H9 (cell line): ENCODE results near the gene GSTT2B. TPM values are rescaled to one million over a fixed set of nuclear protein-coding genes. Genes with fewer than 3 reads are reported as not detected.

Experiments
- DNase-seq: peaks from one replicate; pipeline ENCODE4 v3.0.0-alpha.2; 2017
- H2AFZ ChIP-seq: one replicate; pipeline ENCODE4 v1.6.1; 2013; ENCODE audit warnings: mild to moderate bottlenecking, low read length, control low read depth, moderate library complexity
- H2AK5ac ChIP-seq: 2 replicates; pipeline ENCODE4 v1.6.1; 2013; ENCODE audit warnings: low read length, control low read depth, mixed read lengths; ENCODE audit not compliant: insufficient read length
- H2BK120ac ChIP-seq: one replicate; pipeline ENCODE4 v1.6.1; 2013; ENCODE audit warnings: low read depth, mild to moderate bottlenecking, low read length, control low read depth, inconsistent platforms; ENCODE audit not compliant: poor library complexity, severe bottlenecking
- H2BK12ac ChIP-seq: 2 replicates; pipeline ENCODE4 v1.6.1; 2013; ENCODE audit warnings: low read length, control low read depth, mixed read lengths, low read depth; ENCODE audit not compliant: insufficient read length
- H2BK15ac ChIP-seq: 2 replicates; pipeline ENCODE4 v1.6.1; 2013; ENCODE audit warnings: low read depth, low read length, control low read depth
- H2BK20ac ChIP-seq: one replicate; pipeline ENCODE4 v1.6.1; 2013; ENCODE audit warnings: low read depth, mild to moderate bottlenecking, low read length, control low read depth, inconsistent platforms; ENCODE audit not compliant: poor library complexity, severe bottlenecking
- H2BK5ac ChIP-seq: 2 replicates; pipeline ENCODE4 v1.6.1; 2013; ENCODE audit warnings: low read length, control low read depth, mixed read lengths; ENCODE audit not compliant: insufficient read length
- H3K14ac ChIP-seq: 2 replicates; pipeline ENCODE4 v1.6.1; 2013; ENCODE audit warnings: low read length, control low read depth; ENCODE audit not compliant: insufficient read depth
- H3K18ac ChIP-seq: 2 replicates; pipeline ENCODE4 v1.6.1; 2013; ENCODE audit warnings: low read depth, mild to moderate bottlenecking, mixed read lengths, low read length, control low read depth; ENCODE audit not compliant: insufficient read length
- H3K23ac ChIP-seq: 2 replicates; pipeline ENCODE4 v1.6.1; 2013; ENCODE audit warnings: low read length, control low read depth, mixed read lengths, low read depth; ENCODE audit not compliant: insufficient read length
- H3K23me2 ChIP-seq: 2 replicates; pipeline ENCODE4 v1.6.1; 2013; ENCODE audit warnings: low read depth, mild to moderate bottlenecking, mixed read lengths, low read length, control low read depth; ENCODE audit not compliant: insufficient read length, poor library complexity, severe bottlenecking
- H3K27ac ChIP-seq: 2 replicates; pipeline ENCODE4 v1.5.1; 2013; ENCODE audit warnings: low read length, control low read depth, mixed read lengths, low read depth; ENCODE audit not compliant: insufficient read length
- H3K27me3 ChIP-seq: 2 replicates; pipeline ENCODE4 v1.6.1; 2013; ENCODE audit warnings: low read length, control low read depth, inconsistent platforms; ENCODE audit not compliant: insufficient read depth
- H3K4ac ChIP-seq: 2 replicates; pipeline ENCODE4 v1.6.1; 2013; ENCODE audit warnings: low read depth, mild to moderate bottlenecking, control low read depth, inconsistent platforms, low read length, moderate library complexity
- H3K4me1 ChIP-seq: 2 replicates; pipeline ENCODE4 v1.6.1; 2013; ENCODE audit warnings: low read length, control low read depth, inconsistent platforms; ENCODE audit not compliant: insufficient read depth
- H3K4me2 ChIP-seq: 2 replicates; pipeline ENCODE4 v1.6.1; 2013; ENCODE audit warnings: low read length, control low read depth, mixed read lengths; ENCODE audit not compliant: insufficient read length, insufficient read depth
- H3K56ac ChIP-seq: 2 replicates; pipeline ENCODE4 v1.6.1; 2013; ENCODE audit warnings: low read depth, mild to moderate bottlenecking, mixed read lengths, low read length, control low read depth; ENCODE audit not compliant: insufficient read length
- H3K79me1 ChIP-seq: 2 replicates; pipeline ENCODE4 v1.6.1; 2013; ENCODE audit warnings: low read depth, mild to moderate bottlenecking, moderate library complexity, low read length, control low read depth, inconsistent platforms; ENCODE audit not compliant: insufficient read depth, poor library complexity, severe bottlenecking
- H3K79me2 ChIP-seq: 2 replicates; pipeline ENCODE4 v1.6.1; 2013; ENCODE audit warnings: low read length, control low read depth, inconsistent platforms; ENCODE audit not compliant: insufficient read depth
- H3K9ac ChIP-seq: 2 replicates; pipeline ENCODE4 v1.6.1; 2013; ENCODE audit warnings: low read length, control low read depth, mixed read lengths; ENCODE audit not compliant: insufficient read length; ENCODE audit errors: extremely low read depth
- H3K9me3 ChIP-seq: one replicate; pipeline ENCODE4 v1.6.1; 2013; ENCODE audit warnings: low read depth, low read length, inconsistent platforms; ENCODE audit not compliant: control insufficient read depth
- H3T11ph ChIP-seq: one replicate; pipeline ENCODE4 v1.6.1; 2013; ENCODE audit warnings: mild to moderate bottlenecking, low read length, control low read depth, inconsistent platforms
- H4K20me1 ChIP-seq: one replicate; pipeline ENCODE4 v1.6.1; 2013; ENCODE audit not compliant: control insufficient read depth, insufficient read length, insufficient read depth
- H4K5ac ChIP-seq: 2 replicates; pipeline ENCODE4 v1.6.1; 2013; ENCODE audit warnings: low read depth, mild to moderate bottlenecking, mixed read lengths, low read length, control low read depth; ENCODE audit not compliant: insufficient read length
- H4K8ac ChIP-seq: replicated peaks from 2 replicates; pipeline ENCODE4 v1.6.1; 2013; ENCODE audit warnings: low read length, control low read depth, mixed read lengths, low read depth; ENCODE audit not compliant: insufficient read length
- H4K91ac ChIP-seq: 2 replicates; pipeline ENCODE4 v1.6.1; 2013; ENCODE audit warnings: low read depth, mild to moderate bottlenecking, moderate library complexity, mixed read lengths, low read length, control low read depth; ENCODE audit not compliant: insufficient read length
- H3K27ac Mint-ChIP-seq, 3 experiments: 2 replicates in 2 of 3; 3 replicates in 1 of 3; pipeline ENCODE4 v1.8.0; 2020 to 2021; ENCODE audit warnings: mixed read lengths in 3 of 3, mild to moderate bottlenecking in 1 of 3, moderate library complexity in 1 of 3
- H3K27me3 Mint-ChIP-seq: 2 replicates; pipeline ENCODE4 v1.8.0; 2021; ENCODE audit warnings: low read depth, mild to moderate bottlenecking, moderate library complexity, mixed read lengths
- H3K36me3 Mint-ChIP-seq, 3 experiments: 2 replicates in 2 of 3; 3 replicates in 1 of 3; pipeline ENCODE4 v1.8.0; 2020 to 2021; ENCODE audit warnings: low read depth in 3 of 3, mixed read lengths in 3 of 3; ENCODE audit not compliant: insufficient read depth in 1 of 3
- H3K4me1 Mint-ChIP-seq, 2 experiments: 2 replicates each; pipeline ENCODE4 v1.8.0; 2020; ENCODE audit warnings: mixed read lengths in 2 of 2
- H3K4me3 Mint-ChIP-seq, 2 experiments: 2 replicates in 1 of 2; 3 replicates in 1 of 2; pipeline ENCODE4 v1.8.0; 2020 to 2021; ENCODE audit warnings: mild to moderate bottlenecking in 2 of 2, mixed read lengths in 2 of 2, moderate library complexity in 1 of 2
- H3K9me3 Mint-ChIP-seq, 2 experiments: 2 replicates in 1 of 2; 3 replicates in 1 of 2; pipeline ENCODE4 v1.8.0; 2020; ENCODE audit warnings: mild to moderate bottlenecking in 2 of 2, mixed read lengths in 2 of 2, moderate library complexity in 1 of 2
- WGBS: extraction: QIAGEN DNeasy Blood & Tissue Kit; methylation state at CpG from one replicate; pipeline ENCODE4 v1.1.7; 2013; ENCODE audit warnings: missing lambda C conversion rate, low lambda C conversion rate, mixed read lengths; ENCODE audit not compliant: insufficient read length; ENCODE audit errors: extremely low coverage; 5-methylcytosine and 5-hydroxymethylcytosine counted together
- total RNA-seq: library from RNA; stranded (reverse); gene quantifications from 2 replicates; pipeline ENCODE4 v1.2.1, GENCODE V29; 2021
- TF ChIP-seq, protein P1 (sequence below): fragments of 200-600 bp; sonication (generic); conservative IDR thresholded peaks from 3 replicates; pipeline ENCODE4 v1.8.0; 2021; ENCODE audit warnings: antibody characterized with exemption, mild to moderate bottlenecking

GSTT2B gene
- total RNA-seq, 1 experiment from 2014 or later = 4.5 TPM

DNA sequence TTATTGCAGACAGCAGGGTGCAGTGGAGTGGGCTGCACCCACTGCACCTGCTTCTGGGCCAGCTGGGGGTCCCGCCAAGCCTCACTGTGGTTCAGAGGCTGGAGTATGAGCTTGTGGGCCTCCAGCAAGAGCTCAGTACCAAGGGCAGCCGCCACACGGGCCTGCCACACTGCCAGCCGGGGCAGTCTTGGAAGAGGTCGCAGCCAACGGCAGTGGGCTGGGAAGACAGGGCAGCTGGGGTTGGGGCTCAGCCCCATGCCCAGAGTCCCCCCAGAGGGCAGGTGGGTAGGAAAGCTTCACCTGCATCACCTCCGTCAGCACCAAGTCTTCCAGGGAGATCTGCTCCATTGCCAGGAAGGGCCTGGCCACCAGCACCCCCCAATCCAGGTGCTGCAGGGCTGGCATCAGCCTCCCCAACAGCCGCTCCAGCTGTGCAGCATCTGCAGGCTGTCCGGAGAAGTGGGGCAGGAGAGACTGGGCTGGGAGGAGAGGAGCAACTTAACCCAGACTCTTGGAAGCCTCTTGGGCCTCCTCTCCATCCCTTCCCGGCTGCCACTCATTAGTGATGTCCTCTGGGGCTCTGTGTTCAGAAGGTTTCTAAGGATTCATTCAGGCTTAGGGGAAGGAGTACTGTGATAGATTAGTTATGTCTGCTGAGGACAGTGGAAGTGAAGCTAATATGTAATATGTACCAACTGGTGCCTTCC lies 45.4 kb upstream of the GSTT2B start:
- Histone ChIP-seq H3K9ac (no peak overlapping the region), H3K56ac (no peak overlapping the region), H2BK20ac (no peak overlapping the region), H3K4me1 (peaks cover 1% of the 10 kb centered on the region; the same call in 1 of the 2 replicates), H2BK15ac (no peak overlapping the region), H3K18ac (no peak overlapping the region), H3K79me1 (no peaks in the 10 kb centered on the region), H3K9me3 (no peaks in the 10 kb centered on the region), H2BK5ac (no peak overlapping the region), H2AFZ (no peak overlapping the region), H2BK120ac (no peak overlapping the region), H3T11ph (no peak overlapping the region), H3K27me3 (no peaks in the 10 kb centered on the region; the same call in 1 of the 2 replicates), H4K5ac (no peak overlapping the region), H4K8ac (no peak overlapping the region), H3K23ac (no peak overlapping the region), H3K14ac (no peak overlapping the region; the same call in 1 of the 2 replicates), H3K4me2 (no peak overlapping the region), H3K79me2 (no peaks in the 10 kb centered on the region), H3K23me2 (no peaks in the 10 kb centered on the region), H4K20me1 (peaks cover 2% of the 10 kb centered on the region), H2AK5ac (no peak overlapping the region), H3K4ac (no peak overlapping the region), H4K91ac (no peak overlapping the region), H3K27ac (no peak overlapping the region), H2BK12ac (no peak overlapping the region)
- Mint-ChIP-seq H3K9me3 (peaks cover 0 to 4% of the 10 kb centered on the region in 2 experiments; a peak in 2 of 5 replicates), H3K36me3 (no peaks in the 10 kb centered on the region; a peak in 3 of 7 replicates), H3K27ac (no peak overlapping the region; a peak in 1 of 7 replicates), H3K27me3 (peaks cover 11% of the 10 kb centered on the region), H3K4me3 (no peak overlapping the region), H3K4me1 (peaks cover 9 to 20% of the 10 kb centered on the region in 2 experiments)
- no CpG with 5 or more reads among the region's 10 CpGs for WGBS
- TF ChIP-seq, protein P1, sequence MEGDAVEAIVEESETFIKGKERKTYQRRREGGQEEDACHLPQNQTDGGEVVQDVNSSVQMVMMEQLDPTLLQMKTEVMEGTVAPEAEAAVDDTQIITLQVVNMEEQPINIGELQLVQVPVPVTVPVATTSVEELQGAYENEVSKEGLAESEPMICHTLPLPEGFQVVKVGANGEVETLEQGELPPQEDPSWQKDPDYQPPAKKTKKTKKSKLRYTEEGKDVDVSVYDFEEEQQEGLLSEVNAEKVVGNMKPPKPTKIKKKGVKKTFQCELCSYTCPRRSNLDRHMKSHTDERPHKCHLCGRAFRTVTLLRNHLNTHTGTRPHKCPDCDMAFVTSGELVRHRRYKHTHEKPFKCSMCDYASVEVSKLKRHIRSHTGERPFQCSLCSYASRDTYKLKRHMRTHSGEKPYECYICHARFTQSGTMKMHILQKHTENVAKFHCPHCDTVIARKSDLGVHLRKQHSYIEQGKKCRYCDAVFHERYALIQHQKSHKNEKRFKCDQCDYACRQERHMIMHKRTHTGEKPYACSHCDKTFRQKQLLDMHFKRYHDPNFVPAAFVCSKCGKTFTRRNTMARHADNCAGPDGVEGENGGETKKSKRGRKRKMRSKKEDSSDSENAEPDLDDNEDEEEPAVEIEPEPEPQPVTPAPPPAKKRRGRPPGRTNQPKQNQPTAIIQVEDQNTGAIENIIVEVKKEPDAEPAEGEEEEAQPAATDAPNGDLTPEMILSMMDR = no peak
- DNase-seq = no peak
